HG03460 (cell line): ENCODE measurements around the gene DISP3.

Experiments
- ATAC-seq: cut with Tn5 transposase; IDR thresholded peaks from one replicate; pipeline ENCODE4 v1.9.1; 2021; ENCODE audit not compliant: unreplicated experiment

The DISP3 gene

GRCh38 chr1:11505591-11506538, 26.9 kb downstream of the DISP3 start:
- no peak for ATAC-seq

DNA sequence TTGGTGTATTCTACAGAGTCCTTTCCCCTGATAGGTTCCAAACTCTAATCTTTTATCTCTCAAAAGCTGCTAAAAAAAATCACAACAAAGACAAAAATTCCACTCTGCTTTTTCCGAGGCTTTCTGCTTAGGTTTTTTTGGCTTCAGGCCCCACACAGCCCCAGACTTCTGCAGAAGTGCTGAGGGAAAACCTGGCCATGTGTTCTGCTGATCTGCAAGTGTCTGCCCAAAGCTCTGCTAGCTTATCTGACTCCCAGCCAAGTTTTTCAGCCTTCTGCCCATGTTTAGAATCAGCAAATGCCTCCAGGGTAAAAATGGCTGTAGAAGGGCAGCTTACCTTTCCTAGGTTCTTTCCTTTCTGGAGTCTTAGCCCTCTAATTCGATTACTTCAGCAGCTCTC, 28.4 kb downstream of the DISP3 start:
- no peak for ATAC-seq

DNA sequence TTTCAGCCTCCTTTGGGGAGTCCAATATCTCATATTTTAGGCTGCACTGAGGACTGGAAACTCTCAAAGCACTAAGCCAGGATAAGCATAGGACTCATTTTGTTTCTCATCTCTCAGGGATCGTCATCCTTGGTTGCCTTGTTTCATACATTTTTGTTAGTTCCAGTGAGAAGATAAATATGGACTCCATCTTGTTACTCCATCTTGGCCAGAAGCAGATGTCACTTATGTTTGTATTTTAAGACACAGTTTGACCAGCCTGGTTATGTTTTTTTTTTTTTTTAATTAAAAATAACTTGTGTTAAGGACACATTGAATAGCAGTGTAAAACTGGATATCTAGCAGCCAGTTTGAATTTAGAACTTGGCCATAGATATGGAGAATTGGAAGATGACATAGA, 34.7 kb downstream of the DISP3 start:
- no peak for ATAC-seq

DNA sequence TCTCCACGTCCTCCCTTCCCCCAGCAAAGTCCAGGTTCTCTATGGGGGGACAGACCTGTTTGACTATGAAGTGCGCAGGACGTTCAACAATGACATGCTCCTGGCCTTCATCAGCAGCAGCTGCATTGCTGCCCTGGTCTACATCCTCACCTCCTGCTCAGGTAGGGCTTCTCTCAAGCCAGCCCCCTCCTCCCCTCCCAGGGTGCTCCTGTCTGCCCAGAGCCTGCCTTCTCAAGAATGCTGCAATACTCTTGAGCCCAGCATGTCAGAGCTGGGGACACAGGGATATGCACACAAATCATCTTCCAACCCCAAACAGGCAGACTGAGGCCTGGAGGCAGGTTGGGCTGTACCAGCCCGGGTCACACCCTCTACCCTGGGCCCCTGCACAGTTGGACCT, 35.4 kb downstream of the DISP3 start:
- ATAC-seq, result no peak

- ATAC-seq, result no peak
Observed at GRCh38 chr1:11515368-11516300, 36.7 kb downstream of the DISP3 start.

- ATAC-seq, result no peak
Observed at GRCh38 chr1:11516961-11517635, 38.1 kb downstream of the DISP3 start.

GRCh38 chr1:11518016-11518701, 39.2 kb downstream of the DISP3 start:
- ATAC-seq, result no peak

GRCh38 chr1:11518791-11519628, 40.1 kb downstream of the DISP3 start:
- ATAC-seq, result no peak

- no peak for ATAC-seq
Observed at GRCh38 chr1:11519629-11520031, 40.7 kb downstream of the DISP3 start.

DNA sequence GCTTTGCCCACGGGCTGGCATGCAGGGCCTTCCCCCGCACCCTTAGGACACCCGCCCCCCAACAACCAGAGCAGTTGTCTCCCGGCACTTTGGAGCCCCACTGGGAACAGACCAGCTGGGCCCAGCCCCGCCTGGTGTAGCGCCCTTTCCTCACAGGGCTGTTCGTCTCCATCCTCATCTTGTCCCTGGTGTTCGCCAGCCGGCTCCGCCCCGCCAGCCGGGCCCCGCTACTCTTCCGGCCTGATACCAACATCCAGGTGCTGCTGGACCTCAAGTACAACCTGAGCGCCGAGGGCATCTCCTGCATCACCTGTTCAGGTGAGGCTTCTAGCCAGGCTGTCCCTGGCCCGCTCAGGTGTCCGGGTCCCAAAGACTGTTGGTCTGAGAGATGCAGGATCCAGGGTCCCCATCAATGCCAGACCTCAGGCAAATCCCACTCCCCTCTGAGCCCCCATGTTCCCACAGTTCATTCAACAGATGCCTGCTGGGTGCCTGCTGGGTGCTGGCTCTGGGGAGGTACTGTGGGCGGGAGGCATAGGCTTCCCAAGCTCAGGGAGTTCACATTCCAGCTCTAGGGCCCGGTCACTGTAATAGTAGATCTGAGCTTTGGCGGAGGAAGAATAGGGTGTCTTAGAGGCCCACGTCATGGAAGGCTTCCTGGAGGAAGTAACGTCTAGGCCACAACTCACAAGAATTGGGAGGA, 41.7 kb downstream of the DISP3 start:
- ATAC-seq, result no peak

GRCh38 chr1:11521582-11522399, 42.8 kb downstream of the DISP3 start:
- no peak for ATAC-seq

GRCh38 chr1:11522400-11523235, 43.7 kb downstream of the DISP3 start:
- no peak for ATAC-seq

GRCh38 chr1:11523261-11523660, 44.3 kb downstream of the DISP3 start:
- no peak for ATAC-seq

DNA sequence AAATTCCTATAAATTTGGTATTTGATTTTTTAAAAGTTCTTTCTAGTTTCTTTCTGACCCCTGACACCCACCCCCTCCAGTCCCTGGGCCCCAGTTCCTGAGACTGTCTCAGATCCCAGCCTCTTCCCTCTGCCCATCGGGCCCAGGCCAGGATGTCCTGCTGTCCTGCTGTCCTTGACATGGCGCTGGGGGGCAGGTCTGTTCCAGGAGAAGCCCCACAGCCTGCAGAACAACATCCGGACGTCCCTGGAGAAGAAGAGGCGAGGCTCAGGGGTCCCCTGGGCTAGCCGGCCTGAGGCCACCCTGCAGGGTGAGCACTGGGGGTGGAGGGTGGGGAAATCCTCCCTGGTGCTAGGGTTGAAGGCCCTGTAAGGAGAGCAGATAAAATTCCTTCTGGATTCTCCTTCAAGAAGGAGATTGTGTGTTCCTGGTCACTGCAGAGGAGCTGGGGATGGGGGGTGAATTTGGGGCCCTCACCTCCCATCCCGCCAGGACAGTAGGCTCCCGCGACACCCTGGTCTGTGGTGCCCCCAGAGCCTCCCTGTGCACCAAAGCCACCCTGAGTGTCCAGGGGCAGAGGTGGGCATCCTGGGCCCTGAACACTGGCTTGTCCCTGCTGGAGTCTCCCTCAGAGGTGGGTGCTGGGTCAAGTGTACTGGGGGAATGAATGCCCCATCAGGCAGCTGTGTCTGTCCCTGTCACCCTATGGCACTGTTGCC, 45.0 kb downstream of the DISP3 start:
- no peak for ATAC-seq

GRCh38 chr1:11524465-11525150, 45.7 kb downstream of the DISP3 start:
- no peak for ATAC-seq

DNA sequence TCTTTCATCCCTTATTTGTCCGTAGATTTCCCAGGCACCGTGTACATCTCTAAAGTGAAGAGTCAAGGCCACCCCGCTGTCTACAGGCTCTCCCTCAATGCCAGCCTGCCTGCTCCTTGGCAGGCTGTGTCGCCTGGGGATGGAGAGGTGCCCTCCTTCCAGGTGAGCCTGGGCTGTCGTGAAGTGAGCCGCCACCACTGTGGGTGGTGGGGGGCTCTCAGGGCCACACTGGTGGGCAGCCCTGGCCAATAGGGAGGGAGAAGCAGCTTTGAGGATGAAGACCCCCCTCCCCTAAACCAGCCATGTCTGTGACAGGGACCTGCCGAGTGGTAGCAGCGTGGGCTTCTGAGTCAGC, 46.2 kb downstream of the DISP3 start:
- ATAC-seq, result no peak
